GM12892 (cell line): ENCODE results near the gene MEAK7.

Experiments used
- POLR2A ChIP-seq: IDR thresholded peaks from 2 replicates; pipeline ENCODE4 v1.6.1; 2011; ENCODE audit warnings: low read depth, low read length, control low read depth
- POLR2AphosphoS5 ChIP-seq: IDR thresholded peaks from 2 replicates; pipeline ENCODE4 v1.6.1; 2011; ENCODE audit warnings: low read depth, low read length, control low read depth
- TAF1 ChIP-seq: IDR thresholded peaks from 2 replicates; pipeline ENCODE4 v1.6.1; 2011; ENCODE audit warnings: low read depth, mild to moderate bottlenecking, control low read depth, low read length, borderline replicate concordance

DNA sequence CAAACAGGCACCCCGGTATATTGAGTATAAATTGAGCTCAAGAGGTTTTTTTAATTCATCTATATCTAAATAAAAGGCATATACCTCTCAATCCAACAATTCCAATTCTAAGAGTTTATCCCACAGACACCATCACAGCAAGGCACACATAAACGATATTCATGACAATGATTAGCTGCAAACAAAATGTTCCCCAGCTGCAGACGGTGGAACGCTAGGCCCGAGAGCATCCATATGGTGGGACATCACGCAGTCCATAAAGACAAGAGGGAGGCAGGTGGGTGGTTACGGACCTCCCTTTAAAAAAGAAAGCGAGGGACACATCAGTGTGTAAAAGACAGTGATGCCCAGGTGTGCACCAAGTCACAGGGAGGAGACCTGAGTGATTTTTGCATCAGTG lies 28.1 kb downstream of the MEAK7 start:
- TF ChIP-seq TAF1, result no peak
- no peak for TF ChIP-seq POLR2AphosphoS5
- TF ChIP-seq POLR2A, result no peak
